Effector memory CD4-positive, alpha-beta T cell (primary cell): Measurements from ENCODE around the gene SSBP3.

Experiments
- DNase-seq, 3 donors: peaks; one replicate each; pipeline ENCODE4 v3.0.0-alpha.2; 2020
- H3K27ac ChIP-seq: 2 replicates; pipeline ENCODE4 v1.7.0; 2013; ENCODE audit warnings: mild to moderate bottlenecking, low read length, moderate library complexity; ENCODE audit not compliant: insufficient read depth, poor library complexity, severe bottlenecking
- H3K27me3 ChIP-seq: replicated peaks from 2 replicates; pipeline ENCODE4 v1.7.0; 2013; ENCODE audit warnings: mild to moderate bottlenecking, low read length; ENCODE audit not compliant: insufficient read depth, control insufficient read depth, poor library complexity, severe bottlenecking
- H3K36me3 ChIP-seq: 2 replicates; pipeline ENCODE4 v1.7.0; 2013; ENCODE audit warnings: mild to moderate bottlenecking, low read length, moderate library complexity; ENCODE audit not compliant: control insufficient read depth, insufficient read depth
- H3K4me1 ChIP-seq: 2 replicates; pipeline ENCODE4 v1.7.0; 2013; ENCODE audit warnings: low read length, mild to moderate bottlenecking; ENCODE audit not compliant: control insufficient read depth, insufficient read depth, poor library complexity, severe bottlenecking
- H3K4me3 ChIP-seq: 2 replicates; pipeline ENCODE4 v1.7.0; 2013; ENCODE audit warnings: low read length, low read depth, mild to moderate bottlenecking; ENCODE audit not compliant: insufficient read depth, poor library complexity, severe bottlenecking
- H3K9me3 ChIP-seq: 2 replicates; pipeline ENCODE4 v1.7.0; 2013; ENCODE audit warnings: mild to moderate bottlenecking, low read length, moderate library complexity; ENCODE audit not compliant: control insufficient read depth

SSBP3 gene

GRCh38 chr1:54230507-54231339 lies 175.5 kb downstream of the SSBP3 start:
- no peak for DNase-seq
- Histone ChIP-seq H3K36me3 (peaks cover 4% of the 10 kb centered on the region), H3K9me3 (no peaks in the 10 kb centered on the region), H3K4me1 (peaks cover 11% of the 10 kb centered on the region), H3K27ac (no peak overlapping the region), H3K4me3 (no peak overlapping the region), H3K27me3 (no peaks in the 10 kb centered on the region)

GRCh38 chr1:54229281-54229891 lies 176.8 kb downstream of the SSBP3 start:
- no peaks in the 10 kb centered on the region for H3K27me3 ChIP-seq
- H3K27ac ChIP-seq, result no peak overlapping the region
- no peak overlapping the region for H3K4me3 ChIP-seq
- peaks cover 11% of the 10 kb centered on the region for H3K4me1 ChIP-seq
- no peaks in the 10 kb centered on the region for H3K9me3 ChIP-seq
- DNase-seq, result no peak
- H3K36me3 ChIP-seq, result peaks cover 4% of the 10 kb centered on the region

- H3K36me3 ChIP-seq, result peaks cover 4% of the 10 kb centered on the region
- no peaks in the 10 kb centered on the region for H3K27me3 ChIP-seq
- no peak overlapping the region for H3K4me3 ChIP-seq
- no peak for DNase-seq
- H3K4me1 ChIP-seq, result peaks cover 11% of the 10 kb centered on the region
- H3K27ac ChIP-seq, result no peak overlapping the region
- H3K9me3 ChIP-seq, result no peaks in the 10 kb centered on the region
Observed at GRCh38 chr1:54228638-54229079, 177.5 kb downstream of the SSBP3 start.

- Histone ChIP-seq H3K27ac (no peak overlapping the region), H3K9me3 (no peaks in the 10 kb centered on the region), H3K4me3 (no peak overlapping the region), H3K36me3 (peaks cover 4% of the 10 kb centered on the region), H3K27me3 (no peaks in the 10 kb centered on the region), H3K4me1 (peaks cover 11% of the 10 kb centered on the region)
- no peak for DNase-seq
Observed at GRCh38 chr1:54227891-54228310, 178.3 kb downstream of the SSBP3 start.

GRCh38 chr1:54227091-54227602 lies 179.0 kb downstream of the SSBP3 start:
- no peak overlapping the region for H3K4me3 ChIP-seq
- no peaks in the 10 kb centered on the region for H3K27me3 ChIP-seq
- no peak overlapping the region for H3K27ac ChIP-seq
- peaks cover 11% of the 10 kb centered on the region for H3K4me1 ChIP-seq
- DNase-seq, result no peak
- peaks cover 4% of the 10 kb centered on the region for H3K36me3 ChIP-seq
- H3K9me3 ChIP-seq, result no peaks in the 10 kb centered on the region

- Histone ChIP-seq H3K27ac (no peak overlapping the region), H3K9me3 (no peaks in the 10 kb centered on the region), H3K36me3 (peaks cover 4% of the 10 kb centered on the region), H3K4me3 (no peak overlapping the region), H3K27me3 (no peaks in the 10 kb centered on the region), H3K4me1 (peaks cover 5% of the 10 kb centered on the region)
- DNase-seq, result no peak
Observed at GRCh38 chr1:54225986-54226559, 180.1 kb downstream of the SSBP3 start.

- no peak overlapping the region for H3K4me3 ChIP-seq
- no peak overlapping the region for H3K27ac ChIP-seq
- H3K27me3 ChIP-seq, result no peaks in the 10 kb centered on the region
- H3K9me3 ChIP-seq, result no peaks in the 10 kb centered on the region
- DNase-seq, result no peak
- peaks cover 4% of the 10 kb centered on the region for H3K36me3 ChIP-seq
- H3K4me1 ChIP-seq, result no peaks in the 10 kb centered on the region
Observed at GRCh38 chr1:54225378-54225777, 180.8 kb downstream of the SSBP3 start.

GRCh38 chr1:54224233-54224632 lies 182.0 kb downstream of the SSBP3 start:
- no peak for DNase-seq
- Histone ChIP-seq H3K4me1 (no peaks in the 10 kb centered on the region), H3K36me3 (peaks cover 12% of the 10 kb centered on the region), H3K27ac (no peak overlapping the region), H3K27me3 (no peaks in the 10 kb centered on the region), H3K4me3 (no peak overlapping the region), H3K9me3 (no peaks in the 10 kb centered on the region)

- no peaks in the 10 kb centered on the region for H3K4me1 ChIP-seq
- no peaks in the 10 kb centered on the region for H3K27me3 ChIP-seq
- no peak overlapping the region for H3K4me3 ChIP-seq
- H3K27ac ChIP-seq, result no peak overlapping the region
- no peak for DNase-seq
- H3K9me3 ChIP-seq, result no peaks in the 10 kb centered on the region
- H3K36me3 ChIP-seq, result peaks cover 13% of the 10 kb centered on the region
Observed at GRCh38 chr1:54223441-54224202, 182.6 kb downstream of the SSBP3 start.
